Lung (tissue), 12 donors: ENCODE data around the gene BORCS6. TPM values are rescaled to one million over a fixed set of nuclear protein-coding genes. Genes with fewer than 3 reads are reported as not detected.

Source experiments
- ATAC-seq: fragments of 200-7000 bp; cut with Tn5 transposase; one replicate; pipeline ENCODE4 v1.9.1; 2020; ENCODE audit warnings: moderate number of reproducible peaks; ENCODE audit not compliant: insufficient read depth, low FRiP score
- DNase-seq, 3 donors: peaks; one replicate each; pipeline ENCODE4 v3.0.0-alpha.2; 2013 to 2017
- H3K27ac ChIP-seq, 2 donors: one replicate each; pipeline ENCODE4 v1.5.1; 2013; ENCODE audit warnings: mild to moderate bottlenecking in 2 of 2, moderate library complexity in 2 of 2, control low read depth in 1 of 2, inconsistent platforms in 1 of 2, low read depth in 1 of 2, low read length in 1 of 2
- H3K27me3 ChIP-seq, 3 donors: one replicate each; pipeline ENCODE4 v1.5.1; 2013; ENCODE audit warnings: low read length in 2 of 3; ENCODE audit not compliant: control insufficient read depth in 3 of 3, insufficient read depth in 3 of 3
- H3K36me3 ChIP-seq, 4 donors: one replicate each; pipeline ENCODE4 v1.5.1; 2013; ENCODE audit warnings: low read length in 4 of 4, mild to moderate bottlenecking in 1 of 4, moderate library complexity in 1 of 4; ENCODE audit not compliant: control insufficient read depth in 4 of 4, insufficient read depth in 4 of 4
- H3K4me1 ChIP-seq, 5 donors: one replicate each; pipeline ENCODE4 v1.5.1; 2013; ENCODE audit warnings: low read length in 5 of 5, mild to moderate bottlenecking in 2 of 5, moderate library complexity in 1 of 5; ENCODE audit not compliant: control insufficient read depth in 5 of 5, insufficient read depth in 5 of 5
- H3K4me3 ChIP-seq: one replicate; pipeline ENCODE4 v1.5.1; 2013; ENCODE audit warnings: mild to moderate bottlenecking, control low read depth, moderate library complexity
- H3K9ac ChIP-seq, 2 donors: one replicate each; pipeline ENCODE4 v1.5.1; 2013; ENCODE audit warnings: low read length in 2 of 2, control low read depth in 1 of 2; ENCODE audit not compliant: insufficient read depth in 1 of 2
- H3K9me3 ChIP-seq, 4 donors: one replicate each; pipeline ENCODE4 v1.5.1; 2013; ENCODE audit warnings: low read length in 3 of 4, mild to moderate bottlenecking in 1 of 4, moderate library complexity in 1 of 4; ENCODE audit not compliant: control insufficient read depth in 4 of 4, insufficient read depth in 3 of 4
- WGBS, 2 donors: extraction: QIAGEN DNeasy Blood & Tissue Kit; methylation state at CpG; one replicate each; pipeline ENCODE4 v1.1.7; 2013; 5-methylcytosine and 5-hydroxymethylcytosine counted together
- polyA plus RNA-seq, 2 donors: library from polyadenylated mRNA; stranded (reverse); fragments of 200-250 nt; gene quantifications; one replicate each; pipeline ENCODE4 v1.2.1, GENCODE V29; 2013
- total RNA-seq, 2 donors: library from RNA; depleted of rRNA in 1 of 2; stranded (reverse); fragments of >200 nt in 1 of 2; gene quantifications; one replicate each; pipeline ENCODE4 v1.2.1, GENCODE V29; 2014 to 2021
- TF ChIP-seq, protein P1 (sequence below): IDR thresholded peaks from 2 replicates; pipeline ENCODE4 v1.5.1; 2012; ENCODE audit warnings: mild to moderate bottlenecking; ENCODE audit errors: control extremely low read depth, extremely low read depth
- donor health status: control.
- donor health status: control.
- donor health status: Bipolar disorder and iron deficiency.
- donor health status: healthy.
- donor health status: DM: yes; HTN: yes; CAD: no.

Gene BORCS6
- total and polyA plus RNA-seq, 4 donors: 5.3 to 10.8 (median 8.0) TPM

DNA sequence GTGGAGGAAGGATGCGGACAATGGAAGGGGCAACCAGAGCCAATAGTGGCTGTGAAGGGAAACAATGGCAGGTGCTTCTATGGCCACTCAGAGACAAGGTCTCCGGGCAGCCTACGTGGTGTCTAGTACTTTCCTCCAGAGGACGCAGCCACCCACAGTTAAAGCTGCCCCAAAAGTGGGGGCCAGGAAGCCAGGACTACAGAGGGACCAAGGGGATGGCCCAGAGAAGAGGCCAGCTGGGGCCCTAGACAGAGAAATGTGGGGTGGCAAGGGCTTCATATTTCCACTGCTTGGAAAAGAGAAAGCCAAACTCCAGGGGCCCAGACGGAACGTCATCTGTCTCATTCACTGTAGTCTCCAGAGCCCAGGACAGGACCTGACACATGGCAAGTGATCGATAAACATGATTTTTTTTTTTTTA lies 36.9 kb downstream of the BORCS6 start:
- TF ChIP-seq, protein P1, sequence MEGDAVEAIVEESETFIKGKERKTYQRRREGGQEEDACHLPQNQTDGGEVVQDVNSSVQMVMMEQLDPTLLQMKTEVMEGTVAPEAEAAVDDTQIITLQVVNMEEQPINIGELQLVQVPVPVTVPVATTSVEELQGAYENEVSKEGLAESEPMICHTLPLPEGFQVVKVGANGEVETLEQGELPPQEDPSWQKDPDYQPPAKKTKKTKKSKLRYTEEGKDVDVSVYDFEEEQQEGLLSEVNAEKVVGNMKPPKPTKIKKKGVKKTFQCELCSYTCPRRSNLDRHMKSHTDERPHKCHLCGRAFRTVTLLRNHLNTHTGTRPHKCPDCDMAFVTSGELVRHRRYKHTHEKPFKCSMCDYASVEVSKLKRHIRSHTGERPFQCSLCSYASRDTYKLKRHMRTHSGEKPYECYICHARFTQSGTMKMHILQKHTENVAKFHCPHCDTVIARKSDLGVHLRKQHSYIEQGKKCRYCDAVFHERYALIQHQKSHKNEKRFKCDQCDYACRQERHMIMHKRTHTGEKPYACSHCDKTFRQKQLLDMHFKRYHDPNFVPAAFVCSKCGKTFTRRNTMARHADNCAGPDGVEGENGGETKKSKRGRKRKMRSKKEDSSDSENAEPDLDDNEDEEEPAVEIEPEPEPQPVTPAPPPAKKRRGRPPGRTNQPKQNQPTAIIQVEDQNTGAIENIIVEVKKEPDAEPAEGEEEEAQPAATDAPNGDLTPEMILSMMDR: no peak
- H3K27ac ChIP-seq: peak overlapping the region; percentile 98 to 99
- DNase-seq: no peak
- ATAC-seq: no peak
- no peaks in the 10 kb centered on the region for H3K27me3 ChIP-seq
- H3K4me1 ChIP-seq: peaks cover 5 to 58% (median 29%) of the 10 kb centered on the region in 5 donors
- WGBS, 2 donors: 71 to 83% methylated on average over 7 of the region's 7 CpGs
- no peaks in the 10 kb centered on the region for H3K9me3 ChIP-seq
- no peak overlapping the region for H3K4me3 ChIP-seq
- peaks cover 15 to 26% (median 18%) of the 10 kb centered on the region in 4 donors for H3K36me3 ChIP-seq
- peak overlapping the region in 1 of 2 donors; percentile 98 for H3K9ac ChIP-seq

DNA sequence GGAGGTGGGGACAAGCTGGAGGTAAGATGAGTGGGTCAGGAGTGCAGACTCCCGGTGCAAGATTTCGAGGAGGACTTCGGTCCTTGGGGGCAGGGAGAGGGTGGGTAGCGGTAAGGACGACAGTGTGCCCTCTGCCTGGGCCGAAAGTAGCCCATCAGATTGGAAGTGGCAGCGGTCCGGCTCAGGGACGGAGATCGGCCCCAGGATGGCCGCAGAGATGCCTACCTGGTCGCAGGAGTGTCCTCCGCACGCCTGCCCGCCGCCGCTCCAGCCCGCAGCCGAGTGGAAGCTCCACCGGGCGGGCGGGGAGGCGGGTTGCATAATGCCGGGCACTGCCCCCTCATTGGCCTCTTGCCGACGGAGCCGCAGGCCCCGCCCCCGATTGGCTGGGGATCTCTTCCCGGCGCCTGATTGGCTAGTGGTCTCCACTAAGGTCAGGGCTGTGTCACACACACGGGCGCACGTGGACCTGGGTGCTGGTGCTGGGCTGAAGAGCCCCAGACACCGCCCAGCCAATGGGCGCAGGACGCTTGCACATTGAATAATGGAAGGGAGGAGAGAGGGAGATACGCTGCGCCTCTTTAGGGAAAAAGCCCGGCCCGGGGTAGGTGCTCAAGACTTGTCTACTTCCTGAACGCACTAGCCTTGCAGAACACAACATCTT lies 37.7 kb downstream of the BORCS6 start, which contains the start of gene PER1:
Gene PER1, minus strand, starts transcription at position 293 of the 664 bp plus-strand sequence. CDS start 1,698 bp downstream, outside the sequence.
- WGBS, 2 donors: 3 to 8% methylated on average over 36 to 42 of the region's 42 CpGs

DNA sequence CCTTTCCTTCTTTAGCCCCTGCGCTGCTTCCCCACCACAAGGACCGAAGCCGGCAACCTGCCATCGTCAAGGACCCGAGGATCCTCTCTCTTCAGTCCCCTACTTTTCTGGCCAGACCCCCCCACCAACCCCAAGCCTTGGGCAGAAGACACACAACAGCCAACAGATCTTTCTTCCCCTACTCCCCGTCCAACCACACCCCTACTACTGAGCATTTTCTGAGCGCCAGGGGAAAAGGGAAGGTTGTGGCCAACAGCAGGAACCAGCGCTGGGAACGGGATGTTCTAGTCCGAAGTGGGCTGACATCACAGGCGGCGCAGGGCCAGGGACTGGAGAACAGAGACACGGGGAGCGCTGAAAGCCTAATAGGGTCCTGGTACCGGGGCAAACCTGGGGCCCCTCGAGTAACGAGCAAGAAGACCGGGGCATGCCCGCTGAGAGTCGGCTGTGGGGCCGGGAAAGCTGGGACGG lies 38.3 kb downstream of the BORCS6 start:
- WGBS, 2 donors: 1 to 2% methylated on average over 22 of the region's 22 CpGs
- peak; percentile 83 to 87 (median 83) for DNase-seq
- TF ChIP-seq, protein P1: no peak
- H3K4me1 ChIP-seq: peaks cover 5 to 54% (median 29%) of the 10 kb centered on the region in 5 donors
- H3K4me3 ChIP-seq: peak overlapping the region; percentile 77
- ATAC-seq: peak; percentile 3
- H3K27me3 ChIP-seq: no peaks in the 10 kb centered on the region
- H3K27ac ChIP-seq: peak overlapping the region; percentile 98 to 99
- peak overlapping the region; percentile 95 to 97 for H3K9ac ChIP-seq
- H3K9me3 ChIP-seq: no peaks in the 10 kb centered on the region
- H3K36me3 ChIP-seq: peaks cover 23 to 39% (median 31%) of the 10 kb centered on the region in 4 donors

More for the DNA sequence above, 37.7 kb downstream of the BORCS6 start, which contains the start of gene PER1:
- Histone ChIP-seq H3K27me3 (no peaks in the 10 kb centered on the region), H3K9me3 (no peaks in the 10 kb centered on the region), H3K4me1 (peaks cover 5 to 58% (median 29%) of the 10 kb centered on the region in 5 donors), H3K27ac (peak within 1 kb of the TSS; percentile 98 to 99), H3K9ac (peak within 1 kb of the TSS; percentile 95 to 98), H3K36me3 (peaks cover 18 to 34% (median 26%) of the 10 kb centered on the region in 4 donors), H3K4me3 (peak within 1 kb of the TSS; percentile 77)
- ATAC-seq (peak; percentile 33), DNase-seq (peak; percentile 94 to 97 (median 94))
- TF ChIP-seq, protein P1: no peak
